HG03520 (cell line): Measurements from ENCODE around the gene MEX3D.

Source experiments
- ATAC-seq: cut with Tn5 transposase; IDR thresholded peaks from one replicate; pipeline ENCODE4 v1.9.1; 2021; ENCODE audit warnings: mild to moderate bottlenecking, moderate library complexity; ENCODE audit not compliant: unreplicated experiment

MEX3D gene

GRCh38 chr19:1568320-1569019, at the start of gene MEX3D:
TSS of gene MEX3D (minus strand) at chr19:1568325. CDS start at chr19:1568058, 267 bp downstream.
- peak; percentile 53 for ATAC-seq

DNA sequence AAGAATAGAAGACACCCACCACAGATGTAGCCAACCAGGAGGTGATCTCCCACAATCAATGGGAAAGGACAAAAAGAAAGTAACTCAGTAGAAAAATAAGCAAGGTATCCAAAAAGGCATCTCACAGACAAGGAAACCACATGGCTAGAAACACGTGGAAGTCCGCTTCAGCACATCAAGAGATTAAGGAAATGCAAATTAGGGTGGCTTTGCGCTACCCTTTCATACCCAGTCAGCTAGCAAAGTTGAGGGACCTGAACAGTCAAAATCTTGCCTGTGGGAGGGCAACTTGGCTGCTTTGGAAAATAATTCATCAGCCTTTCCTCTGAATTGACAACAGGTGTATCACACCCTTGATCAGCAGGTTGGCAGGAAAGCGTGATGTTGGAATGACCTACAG, 48.8 kb upstream of the MEX3D start:
- ATAC-seq = no peak

GRCh38 chr19:1616396-1616795, 48.3 kb upstream of the MEX3D start:
- ATAC-seq = no peak

GRCh38 chr19:1615156-1615765, 47.1 kb upstream of the MEX3D start:
- no peak for ATAC-seq

GRCh38 chr19:1613808-1614570, 45.9 kb upstream of the MEX3D start:
- ATAC-seq = no peak

GRCh38 chr19:1613146-1613545, 45.0 kb upstream of the MEX3D start:
- ATAC-seq = no peak

GRCh38 chr19:1612114-1613086, 44.3 kb upstream of the MEX3D start:
- no peak for ATAC-seq

DNA sequence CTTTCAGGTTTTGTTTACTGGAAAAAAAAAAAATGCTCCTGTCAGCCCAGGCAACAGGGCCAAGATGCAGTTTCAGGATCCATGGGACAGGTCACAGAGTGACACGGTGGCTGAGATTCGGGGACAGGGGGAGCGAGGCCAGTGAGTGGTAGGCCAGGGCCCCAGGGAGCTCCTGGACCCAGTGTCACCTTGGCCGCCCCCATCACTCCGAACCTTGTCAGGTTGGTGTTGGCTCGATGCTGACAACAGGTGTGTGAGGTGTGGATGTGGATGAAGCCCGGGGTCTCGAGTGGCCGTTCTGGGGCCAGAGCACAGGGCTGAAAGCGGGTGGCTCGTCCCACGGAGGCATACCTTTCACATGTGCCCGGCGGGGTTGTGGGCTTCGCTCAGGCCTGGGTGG, 43.2 kb upstream of the MEX3D start:
- no peak for ATAC-seq

DNA sequence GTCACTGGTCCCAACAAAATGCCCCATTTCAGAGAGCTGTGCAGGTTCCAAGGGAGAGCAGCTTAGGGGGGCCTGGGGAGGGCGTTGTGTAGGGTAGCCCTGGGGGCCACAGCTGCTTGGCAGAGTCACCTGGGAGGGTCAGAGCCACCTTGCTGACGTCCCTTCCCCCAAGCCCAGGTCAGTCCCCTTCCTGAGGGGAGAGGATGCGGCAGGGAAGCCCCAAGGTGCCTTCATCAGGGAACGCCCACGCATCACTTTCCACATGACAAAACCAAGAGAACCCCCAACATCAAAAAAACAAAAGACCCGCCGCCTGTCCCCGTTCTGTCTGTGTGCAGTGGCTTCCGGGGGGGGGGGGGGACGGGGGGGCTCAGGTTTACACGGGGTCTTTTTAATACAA, 42.5 kb upstream of the MEX3D start:
- ATAC-seq = no peak

GRCh38 chr19:1609680-1610474, 41.8 kb upstream of the MEX3D start:
- no peak for ATAC-seq

DNA sequence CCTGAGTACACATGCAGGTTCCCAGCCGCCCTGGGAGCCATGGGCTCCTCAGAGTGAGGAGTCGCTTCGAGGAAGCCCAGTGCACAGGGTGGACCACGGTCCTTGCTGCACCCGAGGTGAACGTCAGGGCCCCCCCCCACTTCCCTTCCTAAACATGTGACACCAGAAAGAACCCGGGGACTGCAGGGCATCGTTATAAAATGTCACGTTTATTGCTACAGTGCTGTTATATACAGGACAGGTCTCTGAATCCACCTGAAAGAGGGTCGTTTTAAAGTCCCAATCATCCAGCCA, 40.9 kb upstream of the MEX3D start:
- ATAC-seq = no peak

DNA sequence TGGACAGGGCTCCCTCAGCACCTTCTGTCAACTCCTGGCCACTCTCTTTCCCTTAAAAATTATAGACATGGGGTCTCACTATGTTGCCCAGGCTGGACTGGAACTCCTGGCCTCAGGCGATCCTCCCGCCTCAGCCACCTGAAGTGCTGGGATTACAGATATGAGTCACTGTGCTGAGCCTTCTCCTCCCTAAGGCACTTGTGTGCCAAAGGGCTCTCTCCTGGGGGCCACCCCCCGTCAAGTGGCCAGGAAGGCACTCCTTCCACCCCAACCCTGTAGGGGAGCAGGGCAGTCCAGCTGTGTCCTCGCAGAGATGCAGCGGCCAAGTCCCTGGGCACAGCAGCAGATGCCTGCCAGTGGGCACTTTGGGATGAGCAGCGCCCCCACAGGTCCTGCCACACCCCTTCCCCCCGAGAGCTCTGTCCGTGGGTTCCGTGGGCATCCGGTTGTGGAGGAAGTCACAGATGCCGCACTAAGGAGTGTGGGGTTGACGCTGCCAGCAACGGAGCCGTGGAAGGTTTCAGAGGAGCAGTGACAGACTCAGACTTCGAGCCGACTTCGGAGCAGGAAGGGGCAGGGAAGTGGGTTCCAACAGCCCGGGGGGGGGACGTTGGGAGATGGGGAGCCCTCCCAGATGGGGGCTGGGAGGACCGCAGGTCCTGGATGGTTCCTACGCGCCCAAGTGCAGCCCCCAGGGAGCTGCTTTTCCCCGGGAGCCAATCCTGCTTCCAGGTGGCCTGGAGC, 40.4 kb upstream of the MEX3D start:
- ATAC-seq = no peak

GRCh38 chr19:1606138-1606651, 38.1 kb upstream of the MEX3D start:
- ATAC-seq = peak; percentile 7

DNA sequence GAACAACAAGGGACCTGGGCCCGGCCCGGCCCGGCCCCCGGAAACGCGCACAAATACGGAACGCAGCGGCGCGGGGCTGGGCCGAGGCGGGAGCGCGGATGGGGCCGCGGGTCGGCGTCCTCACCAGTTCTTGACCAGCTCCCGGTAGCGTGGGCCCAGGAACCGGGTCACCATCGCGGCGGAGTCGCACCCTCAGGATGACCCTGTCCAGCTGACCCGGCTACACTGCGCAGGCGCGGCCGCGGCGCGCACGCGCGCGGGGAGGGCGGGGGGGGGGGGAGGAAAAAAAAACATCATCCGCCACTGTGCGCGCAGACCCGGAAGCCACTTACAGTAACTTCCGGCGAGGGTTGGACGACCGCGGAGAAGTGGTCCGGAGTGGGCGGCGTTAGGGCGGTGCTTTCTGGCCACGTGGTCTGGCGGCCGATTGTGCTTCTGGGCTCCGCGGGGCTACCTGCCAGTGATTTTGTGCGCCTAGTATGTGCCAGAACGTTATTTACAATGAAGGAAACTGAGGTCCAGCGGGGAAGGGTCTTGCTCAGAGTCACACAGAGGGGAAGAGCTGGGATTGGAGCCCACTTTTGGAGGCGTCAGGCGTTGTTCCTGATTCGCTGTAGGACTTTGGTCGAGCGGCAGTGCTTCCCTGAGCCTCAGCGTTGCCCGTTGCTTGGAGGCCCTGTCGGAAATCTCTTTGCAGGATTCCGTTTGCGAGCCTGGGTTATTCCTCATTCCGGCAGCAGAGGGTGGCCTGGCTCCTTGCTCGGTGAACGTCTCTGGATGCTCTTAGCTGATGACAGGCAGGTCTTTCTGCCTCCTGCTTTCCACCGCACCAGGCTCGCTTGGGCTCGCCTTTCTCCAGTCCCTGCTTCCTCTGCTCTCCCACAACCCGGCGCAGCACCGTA, 37.4 kb upstream of the MEX3D start, which contains the start of gene UQCR11:
Gene UQCR11, minus strand, starts transcription at position 227 of the 902 bp plus-strand sequence. Its CDS starts 53 bp downstream, at position 174.
- ATAC-seq = peak; percentile 75

DNA sequence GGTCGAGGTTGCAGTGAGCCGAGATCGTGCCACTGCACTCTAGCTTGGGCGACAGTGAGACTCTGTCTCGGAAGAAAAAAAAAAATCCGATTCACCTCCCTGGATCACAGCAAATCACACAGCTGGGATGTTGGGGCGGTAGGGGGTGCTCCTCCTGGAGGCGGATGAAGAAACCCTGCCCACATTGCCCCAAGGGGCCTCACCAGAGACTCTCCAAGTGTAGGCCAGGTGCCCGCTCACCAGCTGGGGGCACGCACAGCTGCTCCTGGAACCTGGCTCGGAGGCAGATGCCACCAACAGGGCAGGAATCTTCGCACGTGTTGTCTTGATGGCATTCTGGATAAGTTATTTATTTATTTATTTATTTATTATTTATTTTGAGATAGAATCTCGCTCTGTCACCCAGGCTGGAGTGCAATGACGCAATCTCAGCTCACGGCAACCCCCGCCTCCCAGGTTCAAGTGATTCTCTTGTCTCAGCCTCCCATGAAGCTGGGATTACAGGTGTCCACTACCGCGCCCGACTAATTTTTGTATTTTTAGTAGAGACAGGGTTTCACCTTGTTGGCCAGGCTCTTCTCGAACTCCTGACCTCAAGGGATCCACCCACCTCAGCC, 34.1 kb upstream of the MEX3D start:
- no peak for ATAC-seq

DNA sequence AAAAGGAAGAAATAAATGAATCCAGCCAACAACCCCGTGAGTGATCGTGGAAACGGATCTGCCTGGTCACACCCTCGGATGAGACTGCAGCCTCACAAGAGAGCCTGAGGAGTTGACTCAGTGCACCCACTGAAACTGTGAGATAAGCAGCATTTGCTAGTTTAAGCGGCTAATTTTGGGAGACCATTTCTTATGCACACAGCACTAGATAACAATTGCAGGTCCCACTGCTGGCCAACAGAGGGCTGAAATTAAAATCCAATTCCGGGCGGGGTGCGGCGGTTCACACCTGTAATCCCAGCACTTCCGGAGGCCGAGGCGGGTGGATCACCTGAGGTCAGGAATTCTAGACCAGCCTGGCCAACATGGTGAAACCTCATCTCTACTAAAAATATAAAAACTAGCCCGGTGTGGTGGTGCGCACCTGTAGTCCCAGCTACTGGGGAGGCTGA, 33.5 kb upstream of the MEX3D start:
- no peak for ATAC-seq

- no peak for ATAC-seq
Measured at GRCh38 chr19:1599460-1599846, 31.3 kb upstream of the MEX3D start.
